Upper lobe of left lung (tissue), 6 donors: ENCODE results near the gene XPO5. TPM values are rescaled to one million over a fixed set of nuclear protein-coding genes. Genes with fewer than 3 reads are reported as not detected.
"Not testable (repeated sequence)": the region's sequence is repeated elsewhere in the genome, so short reads cannot be mapped to it uniquely, and the experiment has no call there.

Source experiments
- ATAC-seq, 2 donors: fragments of 200-7000 bp; cut with Tn5 transposase; one replicate each; pipeline ENCODE4 v1.9.1; 2022; ENCODE audit warnings: mild to moderate bottlenecking in 2 of 2, moderate library complexity in 2 of 2; ENCODE audit not compliant: low FRiP score in 2 of 2
- DNase-seq, 2 donors: peaks; one replicate each; pipeline ENCODE4 v3.0.0-alpha.2; 2019 to 2020
- H3K27ac ChIP-seq, 4 donors: fragments of 200-600 bp; sonication (generic); one replicate each; pipeline ENCODE4 v1.5.1; 2016 to 2019
- H3K27me3 ChIP-seq, 4 donors: fragments of 200-600 bp; sonication (generic); one replicate each; pipeline ENCODE4 v1.5.1; 2017 to 2019
- H3K36me3 ChIP-seq, 4 donors: fragments of 200-600 bp; sonication (generic); one replicate each; pipeline ENCODE4 v1.5.1; 2016 to 2019
- H3K4me1 ChIP-seq, 4 donors: fragments of 200-600 bp; sonication (generic); one replicate each; pipeline ENCODE4 v1.5.1; 2018 to 2019
- H3K4me3 ChIP-seq, 4 donors: fragments of 200-600 bp; sonication (generic); one replicate each; pipeline ENCODE4 v1.5.1; 2017 to 2019; ENCODE audit warnings: mild to moderate bottlenecking in 2 of 4, moderate library complexity in 1 of 4
- H3K9me3 ChIP-seq, 4 donors: fragments of 200-600 bp; sonication (generic); one replicate each; pipeline ENCODE4 v1.5.1; 2018 to 2019
- CTCF ChIP-seq, 6 experiments: fragments of 450-650 bp in 4 of 6; fragments of 200-600 bp in 2 of 6; sonication (generic) in 2 of 6; IDR thresholded peaks; one replicate each; pipeline ENCODE4 v1.5.1; 2016 to 2019; ENCODE audit warnings: antibody characterized with exemption in 6 of 6
- EP300 ChIP-seq, 4 donors: sonication (generic); formaldehyde crosslinking; IDR thresholded peaks; one replicate each; pipeline ENCODE4 v1.5.1; 2017; ENCODE audit warnings: antibody characterized with exemption in 4 of 4, control low read depth in 2 of 4
- POLR2A ChIP-seq, 4 donors: fragments of 450-650 bp; IDR thresholded peaks; one replicate each; pipeline ENCODE4 v1.5.1; 2016 to 2017; ENCODE audit warnings: antibody characterized with exemption in 4 of 4, mild to moderate bottlenecking in 2 of 4
- POLR2AphosphoS5 ChIP-seq, 2 donors: sonication (generic); formaldehyde crosslinking; IDR thresholded peaks; one replicate each; pipeline ENCODE4 v1.5.1; 2017; ENCODE audit warnings: antibody characterized with exemption in 2 of 2
- WGBS, 2 donors: methylation state at CpG; one replicate each; pipeline ENCODE4 v1.1.5; 2017 to 2018; 5-methylcytosine and 5-hydroxymethylcytosine counted together
- total RNA-seq, 6 donors: library from RNA; depleted of rRNA in 4 of 6; stranded (reverse); fragments of >200 nt in 4 of 6; gene quantifications; one replicate each; pipeline versions ENCODE4 v1.1.0 to v1.2.1, GENCODE V29; 2016 to 2021
- donor health status: DM: no; HTN: no; CAD: no; lungs with moderate emphysema.
- donor health status: DM: no; HTN: yes; CAD: no; lungs with severe emphysema.

The XPO5 gene
- total RNA-seq, 6 donors from 2014 or later = 17.9 to 48.2 (median 25.1) TPM

GRCh38 chr6:43547222-43547621 is 28.6 kb downstream of the XPO5 start:
- WGBS, 2 donors = 83 to 95% methylated on average over 3 of the region's 3 CpGs
- TF ChIP-seq POLR2A (IDR thresholded peaks at IDR 0.05) (no peak), EP300 (IDR thresholded peaks at IDR 0.05) (no peak)
- no peak for ATAC-seq
- Histone ChIP-seq H3K27ac (no peak overlapping the region), H3K4me1 (no peaks in the 10 kb centered on the region), H3K27me3 (no peaks in the 10 kb centered on the region), H3K4me3 (no peak overlapping the region), H3K36me3 (peaks cover 3 to 100% (median 79%) of the 10 kb centered on the region in 4 donors), H3K9me3 (no peaks in the 10 kb centered on the region)
- DNase-seq = no peak

DNA sequence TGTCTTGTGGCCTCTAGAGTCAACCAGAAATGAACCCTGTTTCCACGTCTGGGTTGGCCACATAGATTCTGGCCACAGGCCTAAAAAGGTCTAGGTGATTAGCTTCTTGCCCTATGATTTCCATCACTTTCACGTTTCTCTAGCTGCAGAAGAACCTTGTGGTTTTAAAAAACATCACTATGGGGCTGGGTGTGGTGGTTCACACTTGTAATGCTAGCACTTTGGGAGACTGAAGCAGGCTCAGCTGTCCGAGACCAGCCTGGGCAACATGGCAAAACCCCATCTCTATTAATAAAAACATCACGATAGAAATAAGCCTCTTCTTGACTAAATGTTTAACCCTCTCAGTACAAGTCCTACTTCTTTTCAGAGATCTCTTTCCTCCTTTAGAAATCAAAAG is 31.4 kb downstream of the XPO5 start:
- peaks cover 9 to 93% (median 69%) of the 10 kb centered on the region in 4 donors for H3K36me3 ChIP-seq
- H3K4me3 ChIP-seq = no peak overlapping the region
- no peaks in the 10 kb centered on the region for H3K27me3 ChIP-seq
- no peaks in the 10 kb centered on the region for H3K4me1 ChIP-seq
- 74 to 85% methylated on average over 4 of the region's 4 CpGs for WGBS, 2 donors
- DNase-seq = no peak
- TF ChIP-seq EP300 (IDR thresholded peaks at IDR 0.05) (no peak), CTCF (IDR thresholded peaks at IDR 0.05) (no peak), POLR2AphosphoS5 (IDR thresholded peaks at IDR 0.05) (no peak), POLR2A (IDR thresholded peaks at IDR 0.05) (no peak)
- H3K27ac ChIP-seq = no peak overlapping the region
- no peaks in the 10 kb centered on the region for H3K9me3 ChIP-seq
- ATAC-seq = no peak

GRCh38 chr6:43541774-43542471 is 33.9 kb downstream of the XPO5 start:
- Histone ChIP-seq H3K27ac (no peak overlapping the region), H3K9me3 (no peaks in the 10 kb centered on the region), H3K4me3 (no peak overlapping the region), H3K4me1 (no peaks in the 10 kb centered on the region), H3K36me3 (peaks cover 9 to 89% (median 55%) of the 10 kb centered on the region in 4 donors), H3K27me3 (no peaks in the 10 kb centered on the region)
- 94% methylated on average over 8 of the region's 8 CpGs for WGBS, 2 donors
- TF ChIP-seq POLR2A (IDR thresholded peaks at IDR 0.05) (no peak), EP300 (IDR thresholded peaks at IDR 0.05) (no peak), CTCF (IDR thresholded peaks at IDR 0.05) (no peak), POLR2AphosphoS5 (IDR thresholded peaks at IDR 0.05) (no peak)
- DNase-seq (no peak), ATAC-seq (no peak)

DNA sequence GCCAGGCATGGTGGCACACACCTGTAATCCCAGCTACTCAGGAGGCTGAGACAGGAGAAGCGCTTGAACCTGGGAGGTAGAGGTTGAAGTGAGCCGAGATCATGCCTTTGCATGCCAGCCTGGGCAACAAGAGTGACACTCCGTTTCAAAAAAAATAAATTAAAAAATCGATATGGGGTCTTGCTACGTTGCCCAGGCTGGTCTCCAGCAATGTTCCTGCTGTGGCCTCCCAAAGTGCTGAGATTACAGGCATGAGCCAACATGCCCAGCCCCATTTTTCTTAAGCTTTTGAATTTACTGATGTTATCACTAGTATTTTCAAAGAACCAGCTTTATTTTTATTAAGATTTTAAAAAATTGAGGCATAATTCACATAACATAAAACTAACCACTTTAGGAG is 35.3 kb downstream of the XPO5 start:
- H3K4me1 ChIP-seq = no peaks in the 10 kb centered on the region
- no peak overlapping the region for H3K4me3 ChIP-seq
- peaks cover 6 to 80% (median 44%) of the 10 kb centered on the region in 4 donors for H3K36me3 ChIP-seq
- 94 to 97% methylated on average over 5 of the region's 5 CpGs for WGBS, 2 donors
- TF ChIP-seq POLR2AphosphoS5 (IDR thresholded peaks at IDR 0.05) = no peak
- H3K27ac ChIP-seq = no peak overlapping the region
- no peaks in the 10 kb centered on the region for H3K27me3 ChIP-seq
- ATAC-seq = no peak
- no peak for DNase-seq
- no peaks in the 10 kb centered on the region for H3K9me3 ChIP-seq

DNA sequence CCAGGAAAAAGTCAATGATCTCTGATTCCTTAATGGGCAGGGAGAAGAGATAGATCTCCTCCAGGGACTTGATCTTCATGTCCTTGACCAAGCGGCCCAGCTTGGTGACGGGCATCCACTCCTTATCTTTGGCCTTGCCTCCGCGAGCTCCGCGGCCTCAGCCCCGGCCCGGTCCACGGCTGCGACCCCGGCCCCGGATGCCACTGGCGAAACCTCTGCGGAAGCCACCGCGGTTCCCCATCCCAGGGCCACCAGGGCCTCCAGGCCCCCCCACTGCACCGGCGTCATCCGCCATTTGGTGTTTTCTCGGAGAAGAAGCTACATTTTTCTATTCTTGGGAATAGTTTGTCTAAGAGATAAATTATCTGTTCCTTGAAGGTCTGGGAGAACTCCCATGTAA is 36.4 kb downstream of the XPO5 start:
- not testable (repeated sequence) for H3K9me3 ChIP-seq, H3K4me1 ChIP-seq, H3K27ac ChIP-seq, ATAC-seq, H3K27me3 ChIP-seq, H3K4me3 ChIP-seq
- 97 to 100% methylated on average over 13 to 20 of the region's 20 CpGs for WGBS, 2 donors
- peaks cover 5 to 76% (median 37%) of the 10 kb centered on the region in 4 donors for H3K36me3 ChIP-seq
- DNase-seq = peak in 1 of 2 donors; percentile 78

GRCh38 chr6:43538986-43539385 is 36.9 kb downstream of the XPO5 start:
- peaks cover 5 to 72% (median 36%) of the 10 kb centered on the region in 4 donors for H3K36me3 ChIP-seq
- DNase-seq = peak in 1 of 2 donors; percentile 54
- not testable (repeated sequence) for H3K27me3 ChIP-seq, H3K9me3 ChIP-seq, H3K27ac ChIP-seq, H3K4me3 ChIP-seq, H3K4me1 ChIP-seq, ATAC-seq
- 98% methylated on average over 7 to 11 of the region's 17 CpGs for WGBS, 2 donors

DNA sequence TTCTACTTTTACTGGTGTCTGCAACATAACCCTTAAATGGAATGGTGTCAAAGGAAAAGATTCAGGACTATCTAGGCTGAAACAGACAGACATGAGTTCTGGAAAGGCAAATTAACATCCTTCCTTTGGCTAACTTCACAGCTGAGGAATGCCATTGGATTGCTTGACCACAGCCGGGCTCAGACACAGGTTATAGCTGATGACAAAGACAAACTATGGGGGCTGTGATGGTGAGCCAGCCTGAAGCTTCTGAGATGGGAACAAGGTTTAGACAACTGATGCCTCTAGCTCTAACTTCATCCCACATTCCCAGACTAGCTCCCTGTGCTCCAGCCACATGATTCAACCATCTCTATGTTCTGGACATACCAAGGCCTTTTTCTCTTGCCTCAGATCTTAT is 43.6 kb downstream of the XPO5 start:
- Histone ChIP-seq H3K36me3 (peaks cover 15 to 76% (median 45%) of the 10 kb centered on the region in 4 donors), H3K27ac (no peak overlapping the region), H3K4me1 (no peaks in the 10 kb centered on the region), H3K9me3 (no peaks in the 10 kb centered on the region), H3K4me3 (no peak overlapping the region), H3K27me3 (no peaks in the 10 kb centered on the region)
- DNase-seq (no peak), ATAC-seq (no peak)
- WGBS, 2 donors = 86 to 100% methylated on average over 1 of the region's 1 CpG
- TF ChIP-seq POLR2A (IDR thresholded peaks at IDR 0.05) = no peak
- TF ChIP-seq EP300 (IDR thresholded peaks at IDR 0.05) = no peak
- TF ChIP-seq POLR2AphosphoS5 (IDR thresholded peaks at IDR 0.05) = no peak
- no peak for TF ChIP-seq CTCF (IDR thresholded peaks at IDR 0.05)
